Prostate gland (tissue), 2 donors: Measurements from ENCODE around the gene FAXC.

Experiments used
- POLR2A ChIP-seq: fragments of 450-650 bp; IDR thresholded peaks from one replicate; pipeline ENCODE4 v1.6.1; 2016; ENCODE audit warnings: antibody characterized with exemption, mild to moderate bottlenecking
- TF ChIP-seq, protein P1 (sequence below), 4 experiments: fragments of 200-600 bp in 2 of 4; fragments of 450-650 bp in 2 of 4; sonication (generic) in 2 of 4; IDR thresholded peaks; 1 replicate in 3 of 4; 2 replicates in 1 of 4; pipeline ENCODE4 v1.5.1; 2016 to 2019; ENCODE audit warnings: antibody characterized with exemption in 4 of 4, mild to moderate bottlenecking in 2 of 4, moderate library complexity in 2 of 4

DNA sequence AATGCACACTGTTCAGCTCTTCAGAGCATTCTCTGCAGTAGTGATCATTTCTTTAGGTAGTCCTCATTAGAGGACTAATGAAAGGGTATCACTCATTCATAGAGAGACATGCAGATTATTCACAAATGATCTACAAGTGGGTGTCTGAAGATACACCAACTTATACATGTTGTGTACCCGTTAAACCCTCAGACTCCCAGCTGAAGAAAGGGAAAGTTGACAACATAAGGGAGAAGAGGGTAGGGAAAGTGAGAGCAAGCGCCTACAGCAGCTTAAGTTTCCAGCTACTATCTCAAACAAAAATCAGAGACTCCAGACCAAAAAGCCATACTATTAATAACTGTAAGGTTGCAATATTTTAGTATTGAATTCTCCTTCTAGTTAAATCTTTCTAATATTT is 37.1 kb downstream of the FAXC start:
- TF ChIP-seq, protein P1, sequence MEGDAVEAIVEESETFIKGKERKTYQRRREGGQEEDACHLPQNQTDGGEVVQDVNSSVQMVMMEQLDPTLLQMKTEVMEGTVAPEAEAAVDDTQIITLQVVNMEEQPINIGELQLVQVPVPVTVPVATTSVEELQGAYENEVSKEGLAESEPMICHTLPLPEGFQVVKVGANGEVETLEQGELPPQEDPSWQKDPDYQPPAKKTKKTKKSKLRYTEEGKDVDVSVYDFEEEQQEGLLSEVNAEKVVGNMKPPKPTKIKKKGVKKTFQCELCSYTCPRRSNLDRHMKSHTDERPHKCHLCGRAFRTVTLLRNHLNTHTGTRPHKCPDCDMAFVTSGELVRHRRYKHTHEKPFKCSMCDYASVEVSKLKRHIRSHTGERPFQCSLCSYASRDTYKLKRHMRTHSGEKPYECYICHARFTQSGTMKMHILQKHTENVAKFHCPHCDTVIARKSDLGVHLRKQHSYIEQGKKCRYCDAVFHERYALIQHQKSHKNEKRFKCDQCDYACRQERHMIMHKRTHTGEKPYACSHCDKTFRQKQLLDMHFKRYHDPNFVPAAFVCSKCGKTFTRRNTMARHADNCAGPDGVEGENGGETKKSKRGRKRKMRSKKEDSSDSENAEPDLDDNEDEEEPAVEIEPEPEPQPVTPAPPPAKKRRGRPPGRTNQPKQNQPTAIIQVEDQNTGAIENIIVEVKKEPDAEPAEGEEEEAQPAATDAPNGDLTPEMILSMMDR (IDR thresholded peaks at IDR 0.05) = no peak
- TF ChIP-seq POLR2A = no peak
